A673 (cell line): ENCODE measurements around the gene CMC2. TPM values are rescaled to one million over a fixed set of nuclear protein-coding genes. Genes with fewer than 3 reads are reported as not detected.

Experiments
- BruUV-seq: library from RNA; stranded (reverse); fragments of 400-500 nt; replicated peaks from 2 replicates; lab custom pipeline; 2021; lab: Mats Ljungman, UMichigan
- CTCF ChIA-PET: fragments of 300-600 bp; sonication (Branson Sonifier 250); formaldehyde crosslinking; loops from one replicate; lab custom pipeline; 2022; ENCODE audit warnings: antibody characterized with exemption; lab: Charles Lee
- POLR2A ChIA-PET: fragments of 300-600 bp; sonication (Branson Sonifier 250); formaldehyde crosslinking; loops from one replicate; lab custom pipeline; 2022; ENCODE audit warnings: antibody characterized with exemption; ENCODE audit not compliant: low non-redundant PET; lab: Charles Lee
- DNase-seq: peaks from one replicate; pipeline ENCODE4 v3.0.0-alpha.2; 2015; ENCODE audit warnings: low spot score
- H3K27ac ChIP-seq: fragments of 200-600 bp; sonication (generic); 2 replicates; pipeline ENCODE4 v1.5.1; 2016; ENCODE audit warnings: mixed run types, low read depth, mild to moderate bottlenecking, mixed read lengths, antibody characterized with exemption, low read length; ENCODE audit not compliant: poor library complexity, severe bottlenecking
- H3K27me3 ChIP-seq: fragments of 200-600 bp; sonication (generic); replicated peaks from 2 replicates; pipeline ENCODE4 v1.6.1; 2017; ENCODE audit warnings: mixed run types, low read depth, mild to moderate bottlenecking, mixed read lengths, antibody characterized with exemption, low read length; ENCODE audit not compliant: insufficient read depth, poor library complexity
- H3K36me3 ChIP-seq: fragments of 200-600 bp; sonication (generic); 2 replicates; pipeline ENCODE4 v1.6.1; 2016; ENCODE audit warnings: mixed run types, mild to moderate bottlenecking, mixed read lengths, antibody characterized with exemption, low read length; ENCODE audit not compliant: insufficient read depth, poor library complexity, severe bottlenecking
- H3K4me1 ChIP-seq: fragments of 200-600 bp; sonication (generic); 2 replicates; pipeline ENCODE4 v1.6.1; 2017; ENCODE audit warnings: mixed run types, mild to moderate bottlenecking, mixed read lengths, antibody characterized with exemption, low read length; ENCODE audit not compliant: insufficient read depth, poor library complexity, severe bottlenecking
- H3K4me3 ChIP-seq: fragments of 200-600 bp; sonication (generic); 2 replicates; pipeline ENCODE4 v1.5.1; 2016; ENCODE audit warnings: low read depth, mixed run types, mild to moderate bottlenecking, mixed read lengths, low read length; ENCODE audit not compliant: poor library complexity, severe bottlenecking
- H3K9me3 ChIP-seq: fragments of 200-600 bp; sonication (generic); 2 replicates; pipeline ENCODE4 v1.6.1; 2016; ENCODE audit warnings: mixed run types, low read depth, mild to moderate bottlenecking, mixed read lengths, antibody characterized with exemption, low read length; ENCODE audit not compliant: poor library complexity, severe bottlenecking
- CTCF ChIP-seq: fragments of 300-800, 200-600 bp; sonication (generic); conservative IDR thresholded peaks from 2 replicates; pipeline ENCODE4 v1.5.1; 2017; ENCODE audit warnings: low read depth, mild to moderate bottlenecking, antibody characterized with exemption, low read length, moderate library complexity, mixed read lengths
- EZH2 ChIP-seq: fragments of 200-600 bp; sonication (generic); IDR thresholded peaks from 2 replicates; pipeline ENCODE4 v1.6.1; 2017; ENCODE audit warnings: borderline replicate concordance, low read depth, mild to moderate bottlenecking, mixed read lengths, antibody characterized with exemption, low read length; ENCODE audit not compliant: poor library complexity, severe bottlenecking
- intact Hi-C: fragments of 100-400 bp; cut with micrococcal nuclease; formaldehyde crosslinking; loops from one replicate; pipeline ENCODE4 v1.10.0; 2022; ENCODE audit not compliant: unreplicated experiment
- total RNA-seq: library from RNA; stranded (reverse); gene quantifications from 2 replicates; pipeline ENCODE4 v1.2.3, GENCODE V29; 2021

CMC2 gene
- total RNA-seq, 1 experiment from 2014 or later = 129 TPM

DNA sequence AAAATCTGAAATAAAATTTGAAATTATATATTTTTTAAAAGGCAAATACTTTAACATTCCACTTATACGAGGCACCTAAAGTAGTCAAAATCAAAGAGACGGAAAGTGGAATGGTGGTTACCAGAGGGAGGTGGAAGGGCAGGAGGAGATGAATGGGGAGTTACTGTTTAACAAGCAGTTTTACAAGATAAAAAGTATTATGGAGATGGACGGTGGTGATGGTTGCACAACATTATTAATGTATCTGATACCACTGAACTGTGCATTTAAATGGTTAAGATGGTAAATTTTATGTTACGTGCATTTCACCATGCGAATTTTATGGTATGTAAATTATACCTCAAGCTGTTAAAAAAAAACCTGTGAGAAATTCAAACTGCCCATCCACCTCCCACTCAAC lies 5.4 kb downstream of the CMC2 start:
- CTCF ChIA-PET = interaction anchor here (0.6 kb wide), 1 partner anchor 32 kb away, joined by 9 read pairs; no protein-coding TSS in a partner anchor
- no TSS peak for BruUV-seq
- DNase-seq = no peak
- no peaks in the 10 kb centered on the region for H3K9me3 ChIP-seq
- H3K4me3 ChIP-seq = no peak overlapping the region
- H3K27ac ChIP-seq = no peak overlapping the region
- H3K27me3 ChIP-seq = no peaks in the 10 kb centered on the region
- POLR2A ChIA-PET = no interaction called here
- H3K4me1 ChIP-seq = peaks cover 30% of the 10 kb centered on the region
- no peak for TF ChIP-seq EZH2
- no peak for TF ChIP-seq CTCF
- intact Hi-C loops = loop anchor here (10.0 kb wide), 1 partner anchor 733 kb away; no protein-coding TSS in a partner anchor
- no peaks in the 10 kb centered on the region for H3K36me3 ChIP-seq

- no peak for TF ChIP-seq EZH2
- TF ChIP-seq CTCF = no peak
- no peak for DNase-seq
- H3K27me3 ChIP-seq = no peaks in the 10 kb centered on the region
- no peak overlapping the region for H3K4me3 ChIP-seq
- no peaks in the 10 kb centered on the region for H3K9me3 ChIP-seq
- ChIA-PET POLR2A (no interaction called here), CTCF (interaction anchor here (0.6 kb wide), 1 partner anchor 32 kb away, joined by 9 read pairs; no protein-coding TSS in a partner anchor)
- H3K27ac ChIP-seq = no peak overlapping the region
- H3K36me3 ChIP-seq = no peaks in the 10 kb centered on the region
- peaks cover 35% of the 10 kb centered on the region for H3K4me1 ChIP-seq
- BruUV-seq = no TSS peak
- intact Hi-C loops = loop anchor here (10.0 kb wide), 1 partner anchor 734 kb away; no protein-coding TSS in a partner anchor
These were observed 5.8 kb downstream of the CMC2 start for GRCh38 chr16:81000873-81001272.

GRCh38 chr16:80997964-80998620 lies 8.6 kb downstream of the CMC2 start:
- no peak for DNase-seq
- Histone ChIP-seq H3K4me1 (peaks cover 32% of the 10 kb centered on the region), H3K27me3 (no peaks in the 10 kb centered on the region), H3K4me3 (no peak overlapping the region), H3K36me3 (no peaks in the 10 kb centered on the region), H3K9me3 (no peaks in the 10 kb centered on the region), H3K27ac (no peak overlapping the region)
- CTCF ChIA-PET = no interaction called here
- intact Hi-C loops = no loop called here
- POLR2A ChIA-PET = no interaction called here
- no TSS peak for BruUV-seq
- TF ChIP-seq CTCF (no peak), EZH2 (no peak)
